ENCODE data around the gene DSCAM. TPM values are rescaled to one million over a fixed set of nuclear protein-coding genes. Genes with fewer than 3 reads are reported as not detected.

The DSCAM gene
- total RNA-seq, 2 experiments from 2014 or later = not detected

DNA sequence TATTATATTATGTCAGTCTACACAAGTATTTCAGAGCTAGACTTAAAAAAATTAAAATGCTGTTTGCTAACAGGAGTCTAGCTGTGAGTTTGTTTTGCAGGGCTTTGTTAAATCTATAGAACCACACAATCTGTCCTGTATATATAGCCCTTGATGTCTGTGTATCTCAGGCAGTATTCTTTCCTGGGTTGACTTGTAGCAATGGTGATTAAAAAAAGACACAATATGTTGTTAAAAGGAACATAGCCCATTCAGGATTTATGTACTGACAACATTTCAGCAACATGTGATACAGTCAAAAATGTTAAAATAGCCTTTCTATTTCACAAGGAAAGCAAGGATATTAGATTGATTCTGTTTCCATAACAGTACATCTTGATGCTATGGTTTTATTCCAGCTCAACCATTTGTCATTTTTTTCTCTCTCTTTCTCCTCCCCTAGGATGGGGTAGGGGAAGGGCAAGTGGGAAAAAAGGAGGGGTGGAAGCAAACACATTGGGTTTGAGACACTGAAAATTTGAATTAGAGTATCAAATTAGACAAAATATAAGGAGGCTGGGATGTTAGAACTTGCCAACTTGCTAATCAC is 139.2 kb downstream of the DSCAM start:
- no peaks in the 10 kb centered on the region for H3K27me3 Mint-ChIP-seq
- POLR2A ChIA-PET = no interaction called here
- H3K9me3 Mint-ChIP-seq = no peaks in the 10 kb centered on the region
- ATAC-seq (no peak), DNase-seq (no peak)
- H3K27ac Mint-ChIP-seq = no peak overlapping the region
- no peaks in the 10 kb centered on the region for H3K36me3 Mint-ChIP-seq (ENCODE audit: low read depth)
- intact Hi-C loops (cut with micrococcal nuclease) = no loop called here
- H3K4me3 Mint-ChIP-seq = no peak overlapping the region
- TF ChIP-seq, protein P1, sequence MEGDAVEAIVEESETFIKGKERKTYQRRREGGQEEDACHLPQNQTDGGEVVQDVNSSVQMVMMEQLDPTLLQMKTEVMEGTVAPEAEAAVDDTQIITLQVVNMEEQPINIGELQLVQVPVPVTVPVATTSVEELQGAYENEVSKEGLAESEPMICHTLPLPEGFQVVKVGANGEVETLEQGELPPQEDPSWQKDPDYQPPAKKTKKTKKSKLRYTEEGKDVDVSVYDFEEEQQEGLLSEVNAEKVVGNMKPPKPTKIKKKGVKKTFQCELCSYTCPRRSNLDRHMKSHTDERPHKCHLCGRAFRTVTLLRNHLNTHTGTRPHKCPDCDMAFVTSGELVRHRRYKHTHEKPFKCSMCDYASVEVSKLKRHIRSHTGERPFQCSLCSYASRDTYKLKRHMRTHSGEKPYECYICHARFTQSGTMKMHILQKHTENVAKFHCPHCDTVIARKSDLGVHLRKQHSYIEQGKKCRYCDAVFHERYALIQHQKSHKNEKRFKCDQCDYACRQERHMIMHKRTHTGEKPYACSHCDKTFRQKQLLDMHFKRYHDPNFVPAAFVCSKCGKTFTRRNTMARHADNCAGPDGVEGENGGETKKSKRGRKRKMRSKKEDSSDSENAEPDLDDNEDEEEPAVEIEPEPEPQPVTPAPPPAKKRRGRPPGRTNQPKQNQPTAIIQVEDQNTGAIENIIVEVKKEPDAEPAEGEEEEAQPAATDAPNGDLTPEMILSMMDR (IDR thresholded peaks at IDR 0.05) = no peak
- H3K4me1 Mint-ChIP-seq (ENCODE audit: low read depth) = no peaks in the 10 kb centered on the region
- CTCF ChIA-PET = no interaction called here

DNA sequence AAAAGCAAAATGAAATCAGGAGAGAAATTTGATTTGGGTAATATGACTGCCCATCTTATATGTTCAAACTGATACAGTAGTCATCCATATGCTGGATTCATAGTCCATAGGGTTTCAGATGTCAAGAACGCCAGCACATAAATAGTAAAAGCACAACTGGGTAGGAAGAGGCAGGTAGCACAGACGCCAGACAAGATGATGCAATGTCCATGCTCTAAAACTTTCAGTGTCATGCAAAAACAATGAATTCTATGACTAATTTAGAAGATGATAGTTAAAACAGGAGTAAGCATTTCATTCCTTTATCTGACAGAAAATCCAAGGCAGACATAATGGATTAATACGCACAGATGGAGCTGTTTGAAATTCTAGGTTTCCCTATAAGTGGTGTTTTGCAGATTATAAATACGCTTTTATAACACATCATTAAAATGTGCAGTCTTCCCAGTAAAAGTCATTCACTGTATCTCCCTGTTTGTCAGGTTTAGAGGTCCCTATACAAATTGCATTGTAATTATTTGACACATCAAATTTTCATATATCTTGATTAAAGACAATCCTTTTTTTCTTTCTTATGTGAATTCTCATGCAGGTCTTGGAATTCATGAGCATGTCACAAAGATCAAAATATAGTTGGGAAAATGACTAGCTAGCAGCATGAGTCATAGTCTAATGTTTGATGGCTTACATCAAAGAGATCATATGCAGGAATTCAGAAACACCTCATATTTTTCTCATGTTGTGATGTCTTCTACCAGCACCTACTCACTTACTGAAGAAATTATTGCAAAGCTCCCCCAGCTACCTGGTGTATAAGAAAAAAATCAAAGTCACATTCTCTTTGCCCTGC is 139.9 kb downstream of the DSCAM start:
- TF ChIP-seq, protein P1 (IDR thresholded peaks at IDR 0.05) = no peak
- Mint-ChIP-seq H3K27ac (no peak overlapping the region), H3K4me1 (ENCODE audit: low read depth) (no peaks in the 10 kb centered on the region), H3K36me3 (ENCODE audit: low read depth) (no peaks in the 10 kb centered on the region), H3K4me3 (no peak overlapping the region), H3K27me3 (no peaks in the 10 kb centered on the region), H3K9me3 (no peaks in the 10 kb centered on the region)
- CTCF ChIA-PET = no interaction called here
- POLR2A ChIA-PET = no interaction called here
- DNase-seq (no peak), ATAC-seq (no peak)
- intact Hi-C loops (cut with micrococcal nuclease) = no loop called here

DNA sequence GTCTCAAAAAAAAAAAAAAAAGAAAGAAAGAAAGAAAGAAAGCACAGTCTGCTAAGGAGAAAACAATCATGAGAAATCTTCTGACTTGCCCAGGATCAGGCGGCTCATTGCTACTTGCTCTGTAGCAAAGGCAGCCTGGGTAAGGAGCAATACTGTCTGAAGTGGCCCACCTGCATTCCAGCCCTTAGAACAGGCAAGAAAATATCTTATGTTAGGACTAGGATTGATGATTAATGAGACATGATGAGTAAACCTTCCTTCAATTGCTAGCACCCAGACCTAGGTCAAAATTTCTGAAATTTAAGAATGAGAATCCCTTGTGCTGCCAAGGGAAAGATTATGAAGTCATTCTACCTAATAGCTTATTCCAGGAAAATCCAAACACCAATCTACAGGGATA is 140.8 kb downstream of the DSCAM start:
- Mint-ChIP-seq H3K9me3 (no peaks in the 10 kb centered on the region), H3K27ac (no peak overlapping the region), H3K36me3 (ENCODE audit: low read depth) (no peaks in the 10 kb centered on the region), H3K27me3 (no peaks in the 10 kb centered on the region), H3K4me3 (no peak overlapping the region), H3K4me1 (ENCODE audit: low read depth) (no peaks in the 10 kb centered on the region)
- ChIA-PET POLR2A (no interaction called here), CTCF (no interaction called here)
- intact Hi-C loops (cut with micrococcal nuclease) = no loop called here
- TF ChIP-seq, protein P1 (IDR thresholded peaks at IDR 0.05) = no peak
- no peak for DNase-seq
- ATAC-seq = no peak

DNA sequence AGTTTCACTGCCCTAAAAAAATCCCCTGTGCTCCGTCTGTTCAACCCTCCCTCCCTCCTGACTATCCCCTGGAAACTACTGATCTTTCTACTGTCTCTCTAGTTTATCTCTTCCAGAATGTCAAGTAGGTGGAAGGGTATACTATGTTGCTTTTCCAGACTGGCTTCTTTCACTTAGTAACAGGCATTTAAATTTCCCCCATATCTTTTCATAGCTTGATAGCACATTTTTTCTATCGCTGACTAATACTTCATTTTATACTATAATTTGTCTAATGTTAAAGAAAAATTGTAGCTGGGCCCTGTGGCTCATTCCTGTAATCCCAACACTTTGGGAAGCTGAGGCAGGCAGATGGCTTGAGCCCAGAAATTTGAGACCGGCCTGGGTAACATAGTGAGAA is 142.8 kb downstream of the DSCAM start:
- POLR2A ChIA-PET = no interaction called here
- CTCF ChIA-PET = no interaction called here

DNA sequence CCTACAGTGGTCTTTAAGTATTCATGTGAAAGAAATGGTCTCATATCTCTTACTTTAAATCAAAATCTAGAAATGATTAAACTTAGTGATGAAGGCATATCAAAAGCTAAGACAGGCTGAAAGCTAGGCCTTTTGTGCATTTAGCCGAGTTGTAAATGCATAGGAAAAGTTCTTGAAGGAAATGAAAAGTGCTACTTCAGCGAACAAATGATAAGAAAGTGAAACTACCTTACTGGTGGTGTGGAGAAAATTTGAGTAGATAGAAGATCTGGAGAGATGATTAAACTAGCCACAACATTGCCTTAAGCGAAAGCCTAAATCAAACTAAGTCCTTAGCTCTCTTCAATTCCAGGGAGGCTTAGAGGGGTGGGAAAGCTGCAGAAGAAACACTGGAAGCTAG is 147.6 kb downstream of the DSCAM start:
- TF ChIP-seq, protein P1 (IDR thresholded peaks at IDR 0.05) = no peak
- H3K4me1 Mint-ChIP-seq (ENCODE audit: low read depth) = no peaks in the 10 kb centered on the region
- ChIA-PET CTCF (no interaction called here), POLR2A (no interaction called here)
- ATAC-seq (no peak), DNase-seq (no peak)
- H3K9me3 Mint-ChIP-seq = no peaks in the 10 kb centered on the region
- H3K36me3 Mint-ChIP-seq (ENCODE audit: low read depth) = no peaks in the 10 kb centered on the region
- intact Hi-C loops (cut with micrococcal nuclease) = no loop called here
- no peak overlapping the region for H3K4me3 Mint-ChIP-seq
- no peaks in the 10 kb centered on the region for H3K27me3 Mint-ChIP-seq
- H3K27ac Mint-ChIP-seq = no peak overlapping the region

More for the DNA sequence above, 142.8 kb downstream of the DSCAM start:
- no peaks in the 10 kb centered on the region for H3K36me3 Mint-ChIP-seq (ENCODE audit: low read depth)
- H3K9me3 Mint-ChIP-seq = no peaks in the 10 kb centered on the region
- H3K4me1 Mint-ChIP-seq (ENCODE audit: low read depth) = no peaks in the 10 kb centered on the region
- H3K4me3 Mint-ChIP-seq = no peak overlapping the region
- no peak for ATAC-seq
- TF ChIP-seq, protein P1 (IDR thresholded peaks at IDR 0.05) = no peak
- no peak overlapping the region for H3K27ac Mint-ChIP-seq
- no peak for DNase-seq
- no peaks in the 10 kb centered on the region for H3K27me3 Mint-ChIP-seq
- intact Hi-C loops (cut with micrococcal nuclease) = no loop called here

Data from activated CD8-positive, alpha-beta T cell treated with anti-CD3 and anti-CD28 coated beads for 36 hours (primary cell).